Kasumi-1 (cell line): ENCODE results near the gene TGFBI.
A peak's percentile ranks its signal among the peaks of the same experiment; 100 is the strongest.

ENCODE experiments used
- DNase-seq, 2 experiments: peaks; one replicate each; lab custom pipeline; 2025; lab: John Stamatoyannopoulos, UW

TGFBI gene

GRCh38 chr5:136001466-136001981, 27.3 kb upstream of the TGFBI start:
- peak; percentile 78 to 85 for DNase-seq

GRCh38 chr5:136004436-136004835, 24.4 kb upstream of the TGFBI start:
- no peak for DNase-seq

- no peak for DNase-seq
Observed at GRCh38 chr5:136005476-136005875, 23.3 kb upstream of the TGFBI start.

DNA sequence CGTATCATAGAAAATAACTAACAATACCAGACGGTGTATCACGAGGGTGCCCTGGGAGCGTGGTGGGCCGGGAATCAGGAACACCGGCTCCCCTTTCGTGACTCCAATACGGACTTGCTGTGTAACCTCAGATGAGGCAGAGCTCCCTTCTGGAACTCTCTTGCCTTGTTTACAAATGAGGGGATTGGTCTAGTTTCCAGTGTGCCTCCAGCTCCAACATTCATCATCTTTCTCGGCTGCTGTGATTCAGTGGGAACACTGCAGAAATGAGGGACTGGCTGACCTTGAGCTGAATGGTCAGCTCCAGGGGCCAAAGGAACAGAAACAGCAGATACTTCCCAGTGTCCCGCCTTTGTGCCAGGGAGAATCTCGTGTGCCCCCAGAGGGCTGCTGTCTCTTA, 22.6 kb upstream of the TGFBI start:
- no peak for DNase-seq

DNA sequence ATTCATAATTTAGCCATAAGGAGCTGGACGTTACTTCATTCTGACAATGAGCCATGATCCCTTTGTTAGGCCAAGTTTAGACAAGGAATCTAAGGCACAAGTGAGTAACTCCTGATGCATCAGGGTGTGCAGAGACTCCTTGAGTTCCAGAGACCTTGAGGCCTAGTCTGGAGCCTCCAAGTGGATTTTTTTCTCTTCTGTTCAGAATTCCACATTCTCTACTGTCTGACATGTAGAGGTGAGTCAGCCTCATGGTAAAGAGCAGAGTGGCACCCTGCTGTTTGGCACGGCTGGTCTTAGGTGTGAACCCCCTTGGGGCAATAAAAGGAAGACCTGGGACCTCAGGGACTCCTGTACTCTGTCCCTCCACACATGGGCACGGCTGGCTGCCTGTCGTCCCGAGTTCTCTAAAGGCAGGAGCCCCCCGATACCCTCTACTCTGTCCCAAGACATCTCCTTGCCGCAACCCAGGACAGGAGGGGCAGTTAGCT, 22.0 kb upstream of the TGFBI start:
- DNase-seq, result no peak

GRCh38 chr5:136007271-136007670, 21.5 kb upstream of the TGFBI start:
- no peak for DNase-seq

DNA sequence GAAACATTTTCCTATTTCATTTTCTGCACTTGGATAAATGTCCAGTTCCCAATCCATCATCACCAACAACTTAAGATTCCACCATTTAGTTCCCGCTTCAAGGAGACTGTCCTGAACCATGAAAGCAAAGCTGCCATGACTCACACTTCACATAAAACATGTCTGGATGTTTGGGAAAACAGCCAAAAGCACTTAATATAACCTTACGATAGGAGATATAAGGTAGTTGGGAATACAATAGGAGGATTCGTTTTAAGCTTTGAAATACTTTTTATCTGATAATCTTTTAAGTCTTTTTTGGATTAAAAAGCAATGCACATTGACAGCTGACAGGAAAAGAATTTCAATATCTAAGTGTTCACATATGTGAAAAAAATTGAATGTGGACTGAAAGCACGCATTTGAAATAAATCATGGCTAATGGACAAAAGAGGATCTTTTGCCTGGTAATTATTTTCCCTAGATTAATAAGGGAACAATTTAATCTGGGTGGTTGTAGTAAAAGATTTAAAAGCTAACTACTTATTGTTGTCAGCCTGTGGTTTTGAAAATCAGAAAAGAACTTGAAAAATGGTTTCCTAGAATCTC, 17.3 kb upstream of the TGFBI start:
- no peak for DNase-seq

DNA sequence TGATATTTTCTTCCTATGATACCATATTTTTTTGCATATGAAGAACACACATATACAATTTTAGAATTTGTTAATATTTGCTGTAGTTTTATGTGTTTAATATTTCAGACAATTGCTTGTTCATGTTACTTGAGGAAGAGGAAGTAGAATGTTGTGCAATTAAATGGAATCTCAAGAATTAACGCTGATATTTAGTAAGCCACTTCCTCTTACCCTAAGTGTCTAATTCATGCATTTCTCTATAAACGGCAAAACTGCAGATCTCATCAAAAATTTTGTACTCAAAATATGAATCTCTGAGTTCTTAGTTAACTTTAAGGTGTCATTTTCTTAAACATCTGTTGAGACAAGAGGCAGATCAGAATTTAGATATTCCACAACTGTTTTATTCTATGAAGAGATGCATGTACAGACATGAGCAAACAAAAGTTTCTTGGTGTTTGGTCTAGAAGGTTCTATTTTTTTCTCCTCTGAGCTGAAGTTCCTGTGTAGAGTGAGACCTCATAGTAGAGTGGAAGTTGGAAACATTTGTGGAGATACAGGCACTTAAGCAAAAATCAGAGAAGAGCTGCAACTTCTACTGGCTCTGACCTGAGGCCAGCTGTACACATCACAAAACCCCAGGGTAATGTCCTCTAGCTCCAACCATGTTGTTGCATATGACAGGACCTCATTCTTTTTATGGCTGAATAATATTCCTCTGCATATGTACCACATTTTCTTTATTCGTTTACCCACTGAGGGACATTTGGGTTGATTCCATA, 16.6 kb upstream of the TGFBI start:
- DNase-seq, result peak; percentile 77 to 85

GRCh38 chr5:136013559-136013958, 15.2 kb upstream of the TGFBI start:
- DNase-seq, result no peak

GRCh38 chr5:136014049-136015002, 14.5 kb upstream of the TGFBI start:
- no peak for DNase-seq

DNA sequence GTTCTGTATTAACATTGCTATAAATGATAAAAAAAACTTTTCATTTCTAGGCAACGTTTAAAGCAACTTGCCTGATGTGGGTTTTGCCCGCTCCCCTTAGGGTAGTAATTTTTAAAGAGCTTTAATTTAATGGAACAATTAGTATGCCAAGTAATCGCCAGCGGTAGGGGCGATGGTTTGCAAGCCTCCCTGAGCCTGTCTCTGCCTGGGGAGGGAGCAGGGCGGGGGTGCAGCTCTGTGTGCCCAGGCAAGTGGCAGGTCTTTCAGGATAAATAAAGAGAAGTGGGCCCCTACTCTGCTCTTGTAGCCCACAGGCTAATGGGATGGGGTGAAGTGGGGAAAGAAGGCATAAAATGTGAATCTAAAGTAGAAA, 13.8 kb upstream of the TGFBI start:
- no peak for DNase-seq

DNA sequence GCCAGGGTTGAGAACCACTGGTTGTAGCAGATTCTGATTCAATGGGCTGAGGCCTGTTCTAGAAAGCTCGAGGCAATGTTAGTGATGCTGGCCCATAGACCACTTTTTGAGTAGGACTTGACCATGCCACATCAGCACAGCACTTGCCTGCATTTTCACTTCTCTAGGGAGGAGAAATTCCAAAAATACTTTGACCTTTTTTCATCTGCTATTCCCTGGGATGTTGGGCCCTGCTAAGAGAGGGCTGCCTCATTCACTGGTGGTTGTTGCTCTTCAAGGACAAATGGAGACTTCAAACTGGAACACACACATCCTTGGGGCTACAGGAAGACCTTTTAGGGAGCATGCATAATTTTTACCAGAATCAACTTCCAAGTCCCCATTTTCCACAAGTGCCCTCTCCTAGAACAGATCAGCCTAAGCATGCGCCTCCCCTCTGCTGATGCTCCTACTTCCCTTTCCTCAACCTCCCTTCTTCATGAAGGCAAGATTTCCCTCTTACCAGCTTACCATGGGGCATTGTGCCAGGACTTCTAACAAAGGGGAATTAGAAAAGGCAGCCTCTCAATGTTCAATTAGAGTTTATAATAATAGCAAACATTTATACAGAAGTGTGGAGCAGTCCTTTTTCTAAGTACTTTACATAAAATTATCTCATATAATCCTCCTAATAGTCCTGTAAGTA, 12.7 kb upstream of the TGFBI start:
- no peak for DNase-seq

GRCh38 chr5:136016945-136017530, 11.8 kb upstream of the TGFBI start:
- DNase-seq, result peak in 1 of 2 experiments; percentile 18

DNA sequence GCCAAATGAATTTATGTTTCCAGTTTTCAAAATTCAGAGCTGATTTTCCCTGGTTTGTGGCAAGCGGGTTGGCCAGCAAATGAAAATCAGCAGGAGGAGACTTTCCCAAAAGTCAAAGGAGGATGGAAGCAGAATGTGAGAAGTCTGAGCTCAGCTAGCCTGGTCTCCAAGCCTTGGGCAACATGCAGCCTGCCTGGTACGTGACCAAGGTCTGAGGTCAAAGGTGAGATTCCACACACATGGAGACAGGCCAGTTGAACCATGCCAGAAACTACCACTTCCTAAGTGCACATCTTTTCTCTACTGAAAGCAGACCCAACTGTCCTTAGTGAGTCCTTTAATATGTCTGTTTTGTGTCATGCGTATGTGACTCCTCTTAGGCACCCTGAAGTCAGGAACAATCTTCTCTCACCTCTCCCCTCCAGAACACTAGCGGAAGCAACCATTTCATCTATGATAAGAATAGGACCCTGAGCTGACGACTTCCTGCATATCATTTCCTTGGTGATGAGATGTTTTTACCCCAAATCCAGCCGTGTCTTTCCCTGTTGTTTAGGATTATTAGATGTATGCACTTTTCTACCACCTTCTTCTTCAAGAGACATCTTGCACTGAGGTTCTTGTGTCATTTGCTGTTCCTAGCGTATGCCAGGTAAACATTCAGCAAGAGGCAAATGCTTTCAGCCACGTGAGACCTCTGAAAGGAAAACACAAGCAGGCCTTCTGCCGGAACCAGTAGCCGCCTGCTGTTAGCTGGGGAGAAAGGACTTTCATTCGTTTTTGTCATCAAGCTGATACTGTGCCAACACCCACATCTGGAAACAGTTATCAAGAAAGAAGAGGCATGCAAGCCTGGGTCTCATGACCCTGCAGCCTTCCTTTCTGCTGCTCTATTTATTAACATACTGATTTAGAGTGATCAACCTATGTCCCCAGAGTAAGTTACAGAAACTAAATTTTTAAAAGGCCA, 9.7 kb upstream of the TGFBI start:
- no peak for DNase-seq

DNA sequence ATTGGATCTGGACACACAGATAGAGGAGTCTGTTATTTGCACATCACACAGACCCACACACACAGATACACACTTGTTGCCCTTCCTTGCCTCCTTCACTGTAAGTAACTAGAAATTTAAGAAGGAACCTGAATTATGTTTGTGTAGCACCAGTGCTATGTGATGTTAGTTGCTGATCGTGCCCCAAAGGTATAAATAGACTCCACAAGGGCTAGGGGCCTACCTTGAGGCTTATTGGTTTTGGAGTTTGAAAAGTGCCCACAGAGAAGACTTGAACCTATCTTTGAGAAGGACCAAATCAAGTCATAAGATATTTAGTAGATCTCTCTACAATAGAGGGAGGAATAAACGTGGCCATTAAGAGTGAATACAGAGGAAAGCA, 8.8 kb upstream of the TGFBI start:
- no peak for DNase-seq

DNA sequence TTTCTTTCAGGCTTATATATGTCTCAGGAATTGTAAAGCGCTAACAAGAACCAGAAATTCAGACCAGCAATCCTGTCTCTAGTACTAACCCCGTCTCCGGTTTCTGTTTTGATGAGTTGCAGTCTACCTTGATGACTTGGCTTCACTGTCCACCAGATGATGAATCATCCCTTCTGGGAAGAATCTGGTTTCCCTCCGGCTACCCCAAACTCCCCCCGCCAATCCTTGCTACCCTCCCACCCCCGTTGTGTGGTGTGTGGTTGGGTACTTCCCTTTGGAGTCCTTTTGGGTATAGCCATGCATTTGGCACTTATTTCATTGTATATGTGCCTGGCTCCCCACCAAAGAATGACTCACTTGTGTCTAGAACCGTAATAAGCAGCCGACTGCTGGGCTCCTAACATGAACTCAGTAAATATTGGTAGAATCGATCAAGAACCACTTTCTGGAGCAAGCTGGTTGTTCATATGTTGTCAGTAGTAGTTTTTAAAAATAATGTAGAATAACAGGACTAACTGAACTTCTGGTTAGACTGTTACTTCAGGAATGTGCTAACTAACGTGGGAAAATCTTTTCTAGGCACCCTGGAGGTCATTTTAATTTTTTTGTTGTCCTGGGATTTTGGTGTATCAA, 8.3 kb upstream of the TGFBI start:
- DNase-seq, result peak; percentile 78 to 82

- DNase-seq, result no peak
Observed at GRCh38 chr5:136021016-136021405, 7.8 kb upstream of the TGFBI start.

DNA sequence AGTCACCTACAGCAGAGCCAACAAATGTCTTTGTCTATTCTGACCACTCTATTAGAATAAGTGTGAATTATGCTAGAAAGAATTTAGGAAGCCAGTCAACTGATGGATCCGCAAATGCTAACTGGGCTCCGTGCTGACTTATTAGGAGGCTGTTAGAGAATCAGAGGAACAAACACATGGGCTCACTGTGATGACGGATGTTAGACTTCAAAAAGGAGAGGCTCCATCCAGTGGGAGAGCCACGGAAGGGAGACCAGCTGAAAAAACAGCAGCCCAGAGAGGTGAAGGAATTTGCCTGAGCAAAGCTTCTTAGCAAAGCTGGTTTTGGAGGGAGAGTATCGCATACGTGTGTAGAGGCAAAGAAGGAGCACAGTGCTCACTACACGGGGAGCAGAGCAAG, 5.8 kb upstream of the TGFBI start:
- DNase-seq, result no peak

- DNase-seq, result no peak
Observed at GRCh38 chr5:136023958-136024541, 4.7 kb upstream of the TGFBI start.
